Thymus (tissue), 14 donors: ENCODE results near the gene DUSP11. TPM values are rescaled to one million over a fixed set of nuclear protein-coding genes. Genes with fewer than 3 reads are reported as not detected.

Source experiments
- DNase-seq, 9 donors: peaks; one replicate each; pipeline ENCODE4 v3.0.0-alpha.2; 2013; ENCODE audit warnings: low spot score in 9 of 9, low read depth in 6 of 9, missing footprints in 1 of 9
- H3K27ac ChIP-seq, 2 donors: one replicate each; pipeline ENCODE4 v1.5.1; 2013; ENCODE audit warnings: control low read depth in 1 of 2, low read depth in 1 of 2, low read length in 1 of 2, mild to moderate bottlenecking in 1 of 2, moderate library complexity in 1 of 2
- H3K27me3 ChIP-seq, 2 donors: one replicate each; pipeline ENCODE4 v1.5.1; 2013; ENCODE audit warnings: low read length in 1 of 2; ENCODE audit not compliant: control insufficient read depth in 2 of 2, insufficient read depth in 1 of 2
- H3K36me3 ChIP-seq, 2 donors: one replicate each; pipeline ENCODE4 v1.5.1; 2013; ENCODE audit warnings: low read length in 1 of 2, mild to moderate bottlenecking in 1 of 2, moderate library complexity in 1 of 2; ENCODE audit not compliant: control insufficient read depth in 2 of 2, insufficient read depth in 2 of 2
- H3K4me1 ChIP-seq, 2 donors: one replicate each; pipeline ENCODE4 v1.5.1; 2013; ENCODE audit warnings: low read length in 2 of 2; ENCODE audit not compliant: control insufficient read depth in 2 of 2, insufficient read depth in 2 of 2
- H3K4me3 ChIP-seq, 2 donors: one replicate each; pipeline ENCODE4 v1.5.1; 2013; ENCODE audit warnings: low read length in 2 of 2, control low read depth in 1 of 2, mild to moderate bottlenecking in 1 of 2
- H3K9me3 ChIP-seq, 2 donors: one replicate each; pipeline ENCODE4 v1.5.1; 2013; ENCODE audit warnings: low read length in 1 of 2, mild to moderate bottlenecking in 1 of 2; ENCODE audit not compliant: control insufficient read depth in 2 of 2, insufficient read depth in 1 of 2
- WGBS: extraction: QIAGEN DNeasy Blood & Tissue Kit; methylation state at CpG from one replicate; pipeline ENCODE4 v1.1.7; 2013; 5-methylcytosine and 5-hydroxymethylcytosine counted together
- long read RNA-seq, 10 donors: transcript quantifications; one replicate each; lab custom pipeline, GENCODE V29; 2026
- polyA plus RNA-seq: library from polyadenylated mRNA; stranded (reverse); fragments of 200-250 nt; gene quantifications from one replicate; pipeline ENCODE4 v1.2.3, GENCODE V29; 2013
- total RNA-seq: library from RNA; stranded (reverse); fragments of 120-200 nt; gene quantifications from one replicate; pipeline ENCODE4 v1.2.4, GENCODE V29; 2013
- donor health status: healthy.

DUSP11 gene
- total RNA-seq (31.2 TPM), polyA plus RNA-seq (38.7 TPM)
- long read RNA-seq, donor 1, partial matches to known transcripts, result 0 of 3 reads
- long read RNA-seq, donor 1, other reads (novel, unspliced or antisense), result 0 of 3 reads
- long read RNA-seq, donor 2, transcript DUSP11-201 (9 exons, 1,653 nt), result major isoform, 39 of 328 reads
- long read RNA-seq, donor 2, partial matches to known transcripts, result 128 of 328 reads
- long read RNA-seq, donor 2, other reads (novel, unspliced or antisense), result 161 of 328 reads
- long read RNA-seq, donor 3, transcript DUSP11-201 (9 exons, 1,653 nt), result major isoform, 24 of 52 reads
- long read RNA-seq, donor 3, partial matches to known transcripts, result 28 of 52 reads
- long read RNA-seq, donor 3, other reads (novel, unspliced or antisense), result 0 of 52 reads
- long read RNA-seq, donor 4, transcript DUSP11-201 (9 exons, 1,653 nt), result major isoform, 9 of 9 reads
- long read RNA-seq, donor 4, partial matches to known transcripts, result 0 of 9 reads
- long read RNA-seq, donor 4, other reads (novel, unspliced or antisense), result 0 of 9 reads
- long read RNA-seq, donor 5, transcript DUSP11-201 (9 exons, 1,653 nt), result major isoform, 21 of 33 reads
- long read RNA-seq, donor 5, partial matches to known transcripts, result 11 of 33 reads
- long read RNA-seq, donor 5, other reads (novel, unspliced or antisense), result 0 of 33 reads
- long read RNA-seq, donor 6, transcript DUSP11-201 (9 exons, 1,653 nt), result major isoform, 17 of 22 reads
- long read RNA-seq, donor 6, partial matches to known transcripts, result 5 of 22 reads
- long read RNA-seq, donor 6, other reads (novel, unspliced or antisense), result 0 of 22 reads
- long read RNA-seq, donor 7, transcript DUSP11-201 (9 exons, 1,653 nt), result major isoform, 24 of 49 reads
- long read RNA-seq, donor 7, partial matches to known transcripts, result 25 of 49 reads
- long read RNA-seq, donor 7, other reads (novel, unspliced or antisense), result 0 of 49 reads
- long read RNA-seq, donor 8, transcript DUSP11-201 (9 exons, 1,653 nt), result major isoform, 7 of 12 reads
- long read RNA-seq, donor 8, partial matches to known transcripts, result 5 of 12 reads
- long read RNA-seq, donor 8, other reads (novel, unspliced or antisense), result 0 of 12 reads
- long read RNA-seq, donor 9, transcript DUSP11-201 (9 exons, 1,653 nt), result major isoform, 13 of 13 reads
- long read RNA-seq, donor 9, partial matches to known transcripts, result 0 of 13 reads
- long read RNA-seq, donor 9, other reads (novel, unspliced or antisense), result 0 of 13 reads
- long read RNA-seq, donor 10, transcript DUSP11-201 (9 exons, 1,653 nt), result major isoform, 13 of 20 reads
- long read RNA-seq, donor 10, partial matches to known transcripts, result 7 of 20 reads
- long read RNA-seq, donor 10, other reads (novel, unspliced or antisense), result 0 of 20 reads

DNA sequence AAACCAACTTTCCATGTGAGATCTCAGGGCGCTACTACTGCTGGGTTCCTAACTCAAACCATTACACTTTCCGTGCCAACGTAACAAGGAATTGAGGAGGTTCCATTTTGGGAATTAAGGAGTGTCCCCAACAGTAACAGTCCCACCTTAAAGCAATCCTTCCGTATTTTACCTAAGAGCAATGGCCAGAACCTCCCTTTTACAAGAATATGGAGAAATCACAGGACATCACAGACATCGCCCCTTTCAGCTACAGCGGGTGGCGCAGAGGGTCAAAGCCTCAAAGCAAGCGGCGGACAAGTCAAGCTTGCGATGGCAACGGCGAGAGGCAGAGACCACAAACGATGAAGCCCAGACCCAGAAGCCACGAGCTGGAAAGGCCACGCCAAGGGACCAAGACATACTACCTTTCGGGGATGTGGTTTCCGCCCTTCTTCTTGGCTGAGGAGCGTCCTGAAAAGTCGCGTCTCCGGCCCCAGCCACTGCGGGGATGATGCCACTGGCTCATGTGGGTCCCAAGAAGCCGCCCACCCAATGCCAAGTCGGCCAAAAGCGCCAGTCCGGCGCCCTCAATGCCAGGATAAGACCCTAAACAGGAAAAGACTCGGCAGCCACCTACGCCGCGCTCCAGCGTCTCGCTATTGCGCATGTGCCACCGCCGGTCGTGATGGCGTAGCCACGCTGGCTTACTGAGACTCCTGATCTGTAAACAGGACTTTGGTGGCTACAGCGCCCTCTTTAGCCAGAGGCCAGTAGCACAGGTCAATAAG lies at the start of gene DUSP11:
TSS of gene DUSP11 (minus strand) at position 637 of the 770 bp plus-strand sequence. CDS start at position 508, 129 bp downstream.
- DNase-seq, result peak; percentile 84 to 99 (median 96)
- H3K4me3 ChIP-seq, result peak within 1 kb of the TSS; percentile 67 to 71
- WGBS, result under 1% methylated on average over 40 of the region's 40 CpGs

GRCh38 chr2:73828818-73829570 lies 49.1 kb upstream of the DUSP11 start, which contains the start of gene STAMBP:
Gene STAMBP (plus strand): TSS chr2:73828961. CDS start chr2:73830857, 1,896 bp downstream.
- Histone ChIP-seq H3K27ac (peak within 1 kb of the TSS; percentile 86 to 91), H3K4me1 (peaks cover 5 to 11% of the 10 kb centered on the region in 2 donors), H3K36me3 (peaks cover 14 to 21% of the 10 kb centered on the region in 2 donors), H3K27me3 (no peaks in the 10 kb centered on the region), H3K4me3 (peak within 1 kb of the TSS; percentile 74 to 94), H3K9me3 (peaks cover 0 to 1% of the 10 kb centered on the region in 2 donors)
- under 1% methylated on average over 48 of the region's 48 CpGs for WGBS
- peak; percentile 86 to 98 (median 94) for DNase-seq

More for the DNA sequence above, at the start of gene DUSP11:
- Histone ChIP-seq H3K27me3 (no peaks in the 10 kb centered on the region), H3K4me1 (peaks cover 0 to 4% of the 10 kb centered on the region in 2 donors), H3K9me3 (no peaks in the 10 kb centered on the region), H3K36me3 (peaks cover 0 to 20% of the 10 kb centered on the region in 2 donors), H3K27ac (peak within 1 kb of the TSS; percentile 70 to 82)

GRCh38 chr2:73828389-73828817 lies 48.5 kb upstream of the DUSP11 start:
- peaks cover 5 to 8% of the 10 kb centered on the region in 2 donors for H3K4me1 ChIP-seq
- H3K27ac ChIP-seq, result peak overlapping the region in 1 of 2 donors; percentile 91
- H3K4me3 ChIP-seq, result peak overlapping the region; percentile 74 to 94
- peaks cover 0 to 1% of the 10 kb centered on the region in 2 donors for H3K9me3 ChIP-seq
- WGBS, result 66% methylated on average over 4 of the region's 4 CpGs
- H3K36me3 ChIP-seq, result peaks cover 10 to 15% of the 10 kb centered on the region in 2 donors
- DNase-seq, result no peak
- H3K27me3 ChIP-seq, result no peaks in the 10 kb centered on the region

DNA sequence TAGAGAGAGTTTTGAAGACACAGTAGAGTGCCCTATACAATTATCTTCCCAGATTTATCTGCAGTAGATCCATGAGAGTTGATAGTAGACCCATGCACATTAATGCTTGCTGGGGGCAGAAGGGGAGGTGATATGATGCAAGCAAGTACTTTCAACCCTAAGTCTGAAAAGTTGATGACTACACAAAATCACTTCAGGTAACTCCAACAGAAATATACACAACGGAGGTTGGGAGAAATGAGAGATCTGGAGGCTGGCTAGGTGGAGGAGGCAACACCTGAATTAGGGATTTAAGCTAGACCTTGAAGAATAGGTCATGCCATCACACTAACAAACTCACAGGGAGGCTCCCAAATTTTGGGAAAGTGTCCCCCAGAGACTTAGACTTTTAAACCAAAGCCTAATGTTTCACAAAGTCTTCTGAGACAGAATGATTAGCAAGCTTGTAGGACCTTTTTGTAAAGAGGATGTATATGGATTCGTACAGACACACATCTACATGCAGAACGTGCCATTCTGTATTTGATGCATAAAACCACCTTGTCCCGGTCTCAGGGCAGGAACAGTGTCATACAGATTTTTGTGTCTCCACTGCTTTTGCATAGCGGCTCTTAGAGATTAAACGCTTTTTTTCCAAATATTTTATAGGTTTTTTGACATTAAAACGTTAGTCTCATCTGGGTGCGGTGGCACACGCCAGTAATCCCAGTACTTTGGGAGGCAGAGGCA lies 47.9 kb upstream of the DUSP11 start:
- H3K4me3 ChIP-seq, result peak overlapping the region; percentile 74 to 94
- WGBS, result 85% methylated on average over 9 of the region's 9 CpGs
- H3K9me3 ChIP-seq, result peaks cover 0 to 1% of the 10 kb centered on the region in 2 donors
- DNase-seq, result no peak
- H3K4me1 ChIP-seq, result peaks cover 5 to 8% of the 10 kb centered on the region in 2 donors
- H3K27me3 ChIP-seq, result no peaks in the 10 kb centered on the region
- H3K36me3 ChIP-seq, result peaks cover 7 to 11% of the 10 kb centered on the region in 2 donors
- H3K27ac ChIP-seq, result no peak overlapping the region

DNA sequence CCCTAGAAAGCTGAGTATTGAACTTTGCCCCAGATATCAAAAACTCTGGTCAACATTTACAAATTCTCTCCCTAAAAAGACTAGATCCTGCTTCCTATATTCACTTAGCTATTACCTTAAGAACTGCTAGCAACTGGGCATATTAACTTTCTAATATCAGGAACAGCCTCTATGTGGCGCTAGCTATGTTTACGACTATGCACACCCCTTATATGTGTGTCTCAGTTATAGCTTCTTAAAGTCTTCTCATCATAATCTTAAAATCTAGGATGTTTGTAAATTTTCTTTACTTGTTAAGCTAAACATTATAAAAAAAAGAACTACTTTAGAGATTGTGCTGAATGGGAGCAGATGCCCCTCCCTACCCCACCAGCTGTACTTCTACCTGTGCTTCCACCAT lies 47.1 kb upstream of the DUSP11 start:
- peaks cover 5 to 8% of the 10 kb centered on the region in 2 donors for H3K4me1 ChIP-seq
- H3K27me3 ChIP-seq, result no peaks in the 10 kb centered on the region
- WGBS, result 42% methylated on average over 2 of the region's 2 CpGs
- H3K27ac ChIP-seq, result no peak overlapping the region
- H3K9me3 ChIP-seq, result no peaks in the 10 kb centered on the region
- peaks cover 3 to 4% of the 10 kb centered on the region in 2 donors for H3K36me3 ChIP-seq
- H3K4me3 ChIP-seq, result no peak overlapping the region
- DNase-seq, result peak in 1 of 9 donors; percentile 40

DNA sequence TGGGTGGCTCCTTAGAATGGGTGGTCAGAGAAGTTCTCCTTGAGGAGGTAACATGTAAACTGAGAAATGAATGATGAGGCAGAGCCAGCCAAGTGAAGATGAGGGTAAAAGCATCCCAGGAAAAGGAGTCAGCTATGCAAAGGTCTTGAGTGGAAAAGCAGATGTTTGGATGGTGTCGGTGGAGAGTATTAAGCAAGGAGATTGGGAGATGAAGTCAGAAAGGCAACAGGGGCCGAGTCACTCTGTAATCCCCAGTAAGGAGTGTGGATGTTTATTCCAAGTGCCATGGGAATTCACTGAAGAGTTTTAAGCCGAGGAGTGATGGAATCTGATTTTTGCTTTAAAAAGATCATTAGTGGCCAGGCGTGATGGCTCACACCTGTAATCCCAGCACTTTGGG lies 45.5 kb upstream of the DUSP11 start:
- Histone ChIP-seq H3K9me3 (no peaks in the 10 kb centered on the region), H3K36me3 (no peaks in the 10 kb centered on the region), H3K27ac (no peak overlapping the region), H3K4me3 (no peak overlapping the region), H3K27me3 (no peaks in the 10 kb centered on the region), H3K4me1 (peaks cover 5 to 8% of the 10 kb centered on the region in 2 donors)
- 95% methylated on average over 4 of the region's 4 CpGs for WGBS
- no peak for DNase-seq

- H3K4me1 ChIP-seq, result peaks cover 5 to 8% of the 10 kb centered on the region in 2 donors
- no peaks in the 10 kb centered on the region for H3K9me3 ChIP-seq
- H3K4me3 ChIP-seq, result no peak overlapping the region
- H3K27me3 ChIP-seq, result no peaks in the 10 kb centered on the region
- WGBS, result 27% methylated on average over 3 of the region's 3 CpGs
- DNase-seq, result peak; percentile 29 to 83 (median 63)
- H3K27ac ChIP-seq, result no peak overlapping the region
- no peaks in the 10 kb centered on the region for H3K36me3 ChIP-seq
Observed at GRCh38 chr2:73823916-73824523, 44.1 kb upstream of the DUSP11 start.
